IMR-90 (cell line): ENCODE data around the gene CD209. TPM values are rescaled to one million over a fixed set of nuclear protein-coding genes. Genes with fewer than 3 reads are reported as not detected.

Source experiments
- ATAC-seq: fragments of 200-7000 bp; cut with Tn5 transposase; 2 replicates; pipeline ENCODE4 v1.9.1; 2020; ENCODE audit warnings: low read depth, mild to moderate bottlenecking, moderate library complexity
- BruUV-seq: library from RNA; stranded (reverse); fragments of 400-500 nt; replicated peaks from 2 replicates; lab custom pipeline; 2021; lab: Mats Ljungman, UMichigan
- CTCF ChIA-PET: fragments of 300-600 bp; formaldehyde crosslinking; extraction: SDS; loops from one replicate; lab custom pipeline; 2021; ENCODE audit warnings: antibody characterized with exemption; lab: Yijun Ruan, JAX
- POLR2A ChIA-PET: fragments of 300-600 bp; sonication (Branson Sonifier 250); formaldehyde crosslinking; loops from one replicate; lab custom pipeline; 2022; ENCODE audit warnings: antibody characterized with exemption; ENCODE audit not compliant: unreplicated experiment; lab: Charles Lee
- DNase-seq: peaks from one replicate; pipeline ENCODE4 v3.0.0; 2013
- H2AFZ ChIP-seq: replicated peaks from 2 replicates; pipeline ENCODE3; 2013; ENCODE audit warnings: low read length, mild to moderate bottlenecking; ENCODE audit not compliant: poor library complexity
- H2AK5ac ChIP-seq: 2 replicates; pipeline ENCODE4 v1.6.1; 2013; ENCODE audit warnings: low read depth, low read length, inconsistent platforms
- H2AK9ac ChIP-seq: replicated peaks from 2 replicates; pipeline ENCODE3; 2013; ENCODE audit warnings: mild to moderate bottlenecking, low read depth, low read length, moderate library complexity; ENCODE audit not compliant: poor library complexity
- H2BK120ac ChIP-seq: 2 replicates; pipeline ENCODE4 v1.6.1; 2013; ENCODE audit warnings: low read depth, low read length, inconsistent platforms
- H2BK15ac ChIP-seq: 3 replicates; pipeline ENCODE4 v1.6.1; 2013; ENCODE audit warnings: low read depth, low read length, inconsistent platforms
- H2BK20ac ChIP-seq: 2 replicates; pipeline ENCODE4 v1.6.1; 2013; ENCODE audit warnings: low read depth, mild to moderate bottlenecking, inconsistent platforms, low read length, moderate library complexity
- H2BK5ac ChIP-seq: 2 replicates; pipeline ENCODE4 v1.6.1; 2013; ENCODE audit warnings: mild to moderate bottlenecking, low read depth, low read length, inconsistent platforms; ENCODE audit not compliant: poor library complexity, severe bottlenecking
- H3K14ac ChIP-seq: replicated peaks from 2 replicates; pipeline ENCODE4 v1.6.1; 2013; ENCODE audit warnings: low read depth, low read length, inconsistent platforms
- H3K18ac ChIP-seq: 2 replicates; pipeline ENCODE4 v1.6.1; 2013; ENCODE audit warnings: low read depth, low read length, control low read depth
- H3K23ac ChIP-seq: 2 replicates; pipeline ENCODE4 v1.6.1; 2013; ENCODE audit warnings: low read depth, low read length, inconsistent platforms
- H3K27ac ChIP-seq: 2 replicates; pipeline ENCODE4 v1.5.1; 2013; ENCODE audit warnings: mild to moderate bottlenecking, control low read depth, low read length; ENCODE audit not compliant: insufficient read depth
- H3K27me3 ChIP-seq: 2 replicates; pipeline ENCODE4 v1.6.1; 2013; ENCODE audit warnings: low read length; ENCODE audit not compliant: control insufficient read depth, insufficient read depth
- H3K36me3 ChIP-seq: 2 replicates; pipeline ENCODE4 v1.6.1; 2013; ENCODE audit warnings: low read length, mixed read lengths; ENCODE audit not compliant: control insufficient read depth, insufficient read depth
- H3K4ac ChIP-seq: 2 replicates; pipeline ENCODE4 v1.6.1; 2013; ENCODE audit warnings: low read depth, low read length, inconsistent platforms
- H3K4me1 ChIP-seq: 2 replicates; pipeline ENCODE4 v1.6.1; 2013; ENCODE audit warnings: low read length, mixed read lengths; ENCODE audit not compliant: control insufficient read depth, insufficient read depth
- H3K4me2 ChIP-seq: 2 replicates; pipeline ENCODE4 v1.6.1; 2013; ENCODE audit warnings: low read depth, mild to moderate bottlenecking, control low read depth, low read length, moderate library complexity
- H3K4me3 ChIP-seq: 2 replicates; pipeline ENCODE4 v1.5.1; 2013; ENCODE audit warnings: low read depth, mild to moderate bottlenecking, control low read depth, low read length, moderate library complexity; ENCODE audit not compliant: insufficient read depth
- H3K56ac ChIP-seq: 2 replicates; pipeline ENCODE4 v1.6.1; 2013; ENCODE audit warnings: low read length, inconsistent platforms; ENCODE audit not compliant: insufficient read depth; ENCODE audit errors: extremely low read depth
- H3K79me1 ChIP-seq, 2 experiments: 2 replicates each; pipeline ENCODE4 v1.6.1; 2013; ENCODE audit warnings: low read length in 2 of 2, inconsistent platforms in 1 of 2, low read depth in 1 of 2
- H3K9ac ChIP-seq: 2 replicates; pipeline ENCODE4 v1.6.1; 2013; ENCODE audit warnings: low read depth, low read length, control low read depth
- H3K9me1 ChIP-seq: 2 replicates; pipeline ENCODE4 v1.6.1; 2013; ENCODE audit warnings: low read length, inconsistent platforms; ENCODE audit not compliant: insufficient read depth
- H3K9me3 ChIP-seq: 2 replicates; pipeline ENCODE4 v1.6.1; 2013; ENCODE audit warnings: low read length; ENCODE audit not compliant: control insufficient read depth, insufficient read depth
- H4K20me1 ChIP-seq: 2 replicates; pipeline ENCODE4 v1.6.1; 2013; ENCODE audit warnings: low read length, inconsistent platforms; ENCODE audit not compliant: insufficient read depth
- H4K5ac ChIP-seq: 2 replicates; pipeline ENCODE4 v1.6.1; 2013; ENCODE audit warnings: mild to moderate bottlenecking, low read depth, low read length, control low read depth
- H4K8ac ChIP-seq, 2 experiments: 2 replicates each; pipeline ENCODE4 v1.6.1; 2013; ENCODE audit warnings: low read depth in 2 of 2, low read length in 2 of 2, control low read depth in 1 of 2, inconsistent platforms in 1 of 2
- H4K91ac ChIP-seq: 2 replicates; pipeline ENCODE4 v1.6.1; 2013; ENCODE audit warnings: low read depth, low read length, inconsistent platforms; ENCODE audit not compliant: insufficient read depth
- BHLHE40 ChIP-seq: fragments of 150-350 bp; IDR thresholded peaks from 2 replicates; pipeline ENCODE4 v1.6.1; 2016; ENCODE audit warnings: mild to moderate bottlenecking, low read depth, low read length
- CEBPB ChIP-seq: IDR thresholded peaks from 2 replicates; pipeline ENCODE4 v1.6.1; 2012; ENCODE audit warnings: low read depth, low read length, improper control_type of control experiment
- CHD1 ChIP-seq: IDR thresholded peaks from 2 replicates; pipeline ENCODE4 v1.6.1; 2012; ENCODE audit warnings: low read depth, low read length, improper control_type of control experiment
- ELK1 ChIP-seq: fragments of 150-350 bp; IDR thresholded peaks from 2 replicates; pipeline ENCODE4 v1.6.1; 2016; ENCODE audit warnings: low read depth, mild to moderate bottlenecking, low read length, moderate library complexity, borderline replicate concordance
- FOS ChIP-seq: fragments of 150-350 bp; IDR thresholded peaks from 2 replicates; pipeline ENCODE4 v1.6.1; 2016; ENCODE audit warnings: low read depth, low read length
- MAFK ChIP-seq: IDR thresholded peaks from 2 replicates; pipeline ENCODE4 v1.6.1; 2012; ENCODE audit warnings: low read depth, low read length, improper control_type of control experiment
- MAZ ChIP-seq: IDR thresholded peaks from 2 replicates; pipeline ENCODE4 v1.6.1; 2012; ENCODE audit warnings: low read depth, mild to moderate bottlenecking, low read length, improper control_type of control experiment, moderate library complexity, borderline replicate concordance
- MXI1 ChIP-seq: IDR thresholded peaks from 2 replicates; pipeline ENCODE4 v1.6.1; 2012; ENCODE audit warnings: low read depth, mild to moderate bottlenecking, low read length, moderate library complexity, borderline replicate concordance
- NFE2L2 ChIP-seq: fragments of 150-350 bp; IDR thresholded peaks from 2 replicates; pipeline ENCODE4 v1.6.1; 2016; ENCODE audit warnings: low read depth, mild to moderate bottlenecking, low read length
- POLR2A ChIP-seq: IDR thresholded peaks from 2 replicates; pipeline ENCODE4 v1.6.1; 2012; ENCODE audit warnings: mild to moderate bottlenecking, low read depth, low read length
- RAD21 ChIP-seq: IDR thresholded peaks from 2 replicates; pipeline ENCODE4 v1.6.1; 2012; ENCODE audit warnings: low read length, improper control_type of control experiment
- RCOR1 ChIP-seq: IDR thresholded peaks from 2 replicates; pipeline ENCODE4 v1.6.1; 2012; ENCODE audit warnings: mild to moderate bottlenecking, low read length, improper control_type of control experiment; ENCODE audit not compliant: insufficient replicate concordance
- RFX5 ChIP-seq: IDR thresholded peaks from 2 replicates; pipeline ENCODE4 v1.8.0; 2012; ENCODE audit warnings: low read depth, mild to moderate bottlenecking, low read length, moderate library complexity
- USF2 ChIP-seq: fragments of 150-350 bp; IDR thresholded peaks from 2 replicates; pipeline ENCODE4 v1.6.1; 2017; ENCODE audit warnings: mild to moderate bottlenecking, antibody characterized with exemption, low read length, low read depth
- WGBS, 2 experiments: methylation state at CpG; one replicate each; pipeline versions ENCODE4 v1.1.5 to v1.1.7; 2013; ENCODE audit warnings: missing lambda C conversion rate in 2 of 2; ENCODE audit not compliant: insufficient read length in 1 of 2; ENCODE audit errors: extremely low coverage in 2 of 2; 5-methylcytosine and 5-hydroxymethylcytosine counted together
- dilution Hi-C: fragments of 300-500 bp; cut with HindIII; formaldehyde crosslinking; loops from one replicate; pipeline ENCODE4 v1.14.3; 2018; ENCODE audit warnings: low sequenced_read_pairs; ENCODE audit not compliant: unreplicated experiment
- in situ Hi-C: fragments of 300-500 bp; cut with MboI; formaldehyde crosslinking; loops from 3 replicates; pipeline ENCODE4 v1.14.3; 2019; ENCODE audit warnings: low sequenced_read_pairs, inconsistent platforms, mixed read lengths
- intact Hi-C: fragments of 100-400 bp; cut with micrococcal nuclease; formaldehyde crosslinking; loops from 2 replicates; pipeline ENCODE4 v1.10.0; 2022
- polyA plus RNA-seq, 3 experiments: library from polyadenylated mRNA; depleted of rRNA; stranded (reverse); fragments of >200 nt; gene quantifications; 2 replicates each; pipeline ENCODE4 v1.2.3, GENCODE V29; 2012; ENCODE audit warnings: low replicate concordance in 1 of 3
- total RNA-seq: library from RNA; depleted of rRNA; stranded (reverse); fragments of >200 nt; gene quantifications from 2 replicates; pipeline ENCODE4 v1.2.3, GENCODE V29; 2012
- TF ChIP-seq, protein P1 (sequence below): conservative IDR thresholded peaks from 2 replicates; pipeline ENCODE4 v1.5.1; 2012; ENCODE audit warnings: mild to moderate bottlenecking, low read depth, low read length, improper control_type of control experiment

Gene CD209
- total and polyA plus RNA-seq, 2 of the 4 experiments (the other 2 are of a cell fraction), result not detected

GRCh38 chr19:7788178-7788932, 41.0 kb upstream of the CD209 start:
- H3K9me1 ChIP-seq, result no peaks in the 10 kb centered on the region
- no peak for ATAC-seq
- no peak overlapping the region for H3K18ac ChIP-seq
- H3K23ac ChIP-seq, result no peak overlapping the region
- ChIA-PET CTCF (no interaction called here), POLR2A (no interaction called here)
- no peak for TF ChIP-seq MAFK
- no peak for TF ChIP-seq POLR2A
- TF ChIP-seq USF2, result no peak
- TF ChIP-seq, protein P1, sequence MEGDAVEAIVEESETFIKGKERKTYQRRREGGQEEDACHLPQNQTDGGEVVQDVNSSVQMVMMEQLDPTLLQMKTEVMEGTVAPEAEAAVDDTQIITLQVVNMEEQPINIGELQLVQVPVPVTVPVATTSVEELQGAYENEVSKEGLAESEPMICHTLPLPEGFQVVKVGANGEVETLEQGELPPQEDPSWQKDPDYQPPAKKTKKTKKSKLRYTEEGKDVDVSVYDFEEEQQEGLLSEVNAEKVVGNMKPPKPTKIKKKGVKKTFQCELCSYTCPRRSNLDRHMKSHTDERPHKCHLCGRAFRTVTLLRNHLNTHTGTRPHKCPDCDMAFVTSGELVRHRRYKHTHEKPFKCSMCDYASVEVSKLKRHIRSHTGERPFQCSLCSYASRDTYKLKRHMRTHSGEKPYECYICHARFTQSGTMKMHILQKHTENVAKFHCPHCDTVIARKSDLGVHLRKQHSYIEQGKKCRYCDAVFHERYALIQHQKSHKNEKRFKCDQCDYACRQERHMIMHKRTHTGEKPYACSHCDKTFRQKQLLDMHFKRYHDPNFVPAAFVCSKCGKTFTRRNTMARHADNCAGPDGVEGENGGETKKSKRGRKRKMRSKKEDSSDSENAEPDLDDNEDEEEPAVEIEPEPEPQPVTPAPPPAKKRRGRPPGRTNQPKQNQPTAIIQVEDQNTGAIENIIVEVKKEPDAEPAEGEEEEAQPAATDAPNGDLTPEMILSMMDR, result no peak
- no peak for TF ChIP-seq RAD21
- TF ChIP-seq RFX5, result no peak
- TF ChIP-seq MXI1, result no peak
- TF ChIP-seq MAZ, result no peak
- TF ChIP-seq CEBPB, result no peak
- TF ChIP-seq BHLHE40, result no peak
- no peak for TF ChIP-seq RCOR1
- no peak for TF ChIP-seq FOS
- no peak for TF ChIP-seq CHD1
- TF ChIP-seq NFE2L2, result no peak
- TF ChIP-seq ELK1, result no peak
- H4K20me1 ChIP-seq, result no peaks in the 10 kb centered on the region
- no peak overlapping the region for H4K8ac ChIP-seq
- dilution Hi-C loops, result no loop called here
- peaks cover 29% of the 10 kb centered on the region for H3K27me3 ChIP-seq
- H2BK120ac ChIP-seq, result no peak overlapping the region
- H3K9ac ChIP-seq, result no peak overlapping the region
- H2BK5ac ChIP-seq, result no peak overlapping the region
- intact Hi-C loops, result no loop called here
- H2AK5ac ChIP-seq, result no peak overlapping the region
- no peaks in the 10 kb centered on the region for H3K9me3 ChIP-seq
- no peak overlapping the region for H2AK9ac ChIP-seq
- no peak overlapping the region for H4K5ac ChIP-seq
- in situ Hi-C loops, result no loop called here
- no peak overlapping the region for H2BK20ac ChIP-seq
- H3K79me1 ChIP-seq, result no peaks in the 10 kb centered on the region
- no peaks in the 10 kb centered on the region for H3K36me3 ChIP-seq
- H3K56ac ChIP-seq, result no peak overlapping the region
- H3K4me3 ChIP-seq, result no peak overlapping the region
- no peak for DNase-seq
- peak overlapping the region; percentile 43 for H2AFZ ChIP-seq
- 4% methylated on average over 24 of the region's 67 CpGs; no CpG with 5 or more reads in 1 of the 2 experiments for WGBS, 2 experiments
- no peak overlapping the region for H2BK15ac ChIP-seq
- H4K91ac ChIP-seq, result no peak overlapping the region
- no peak overlapping the region for H3K4ac ChIP-seq
- BruUV-seq, result no TSS peak
- H3K27ac ChIP-seq, result no peak overlapping the region
- no peak overlapping the region for H3K14ac ChIP-seq
- no peaks in the 10 kb centered on the region for H3K4me1 ChIP-seq
- no peak overlapping the region for H3K4me2 ChIP-seq
